Brain microvascular endothelial cell (primary cell): ENCODE measurements around the gene ARMC9.

ENCODE experiments used
- DNase-seq: peaks from one replicate; pipeline ENCODE4 v3.0.0-alpha.2; 2020
- H3K27ac ChIP-seq: fragments of 250-450 bp; sonication (Bioruptor Pico); 2 replicates; pipeline ENCODE4 v1.5.1; 2020; ENCODE audit warnings: mild to moderate bottlenecking, moderate library complexity
- H3K27me3 ChIP-seq: fragments of 250-450 bp; sonication (Bioruptor Pico); replicated peaks from 2 replicates; pipeline ENCODE4 v1.5.1; 2020; ENCODE audit warnings: mild to moderate bottlenecking
- H3K36me3 ChIP-seq: fragments of 250-450 bp; sonication (Bioruptor Pico); replicated peaks from 2 replicates; pipeline ENCODE4 v1.5.1; 2020; ENCODE audit warnings: mild to moderate bottlenecking
- H3K4me3 ChIP-seq: 2 replicates; pipeline ENCODE4 v1.5.1; 2011; ENCODE audit warnings: low read depth, mild to moderate bottlenecking, control low read depth, low read length, moderate library complexity
- CTCF ChIP-seq: IDR thresholded peaks from 2 replicates; pipeline ENCODE4 v1.5.1; 2011; ENCODE audit warnings: low read depth, mild to moderate bottlenecking, moderate library complexity, low read length, control low read depth, inconsistent platforms; ENCODE audit errors: missing control alignments
- in situ Hi-C: cut with HindIII; loops from 2 replicates; pipeline ENCODE4 v1.10.0; 2017; ENCODE audit warnings: low sequenced_read_pairs, low pct_ligation_motif_present

ARMC9 gene

GRCh38 chr2:231330311-231330710 lies 131.9 kb downstream of the ARMC9 start:
- in situ Hi-C loops, result no loop called here

GRCh38 chr2:231331533-231331932 lies 133.1 kb downstream of the ARMC9 start:
- DNase-seq, result no peak
- no peaks in the 10 kb centered on the region for H3K27me3 ChIP-seq
- no peak for TF ChIP-seq CTCF
- no peak overlapping the region for H3K4me3 ChIP-seq
- peaks cover 29% of the 10 kb centered on the region for H3K36me3 ChIP-seq
- H3K27ac ChIP-seq, result no peak overlapping the region
- in situ Hi-C loops, result no loop called here

More at GRCh38 chr2:231330311-231330710, 131.9 kb downstream of the ARMC9 start:
- no peak for DNase-seq
- Histone ChIP-seq H3K27ac (no peak overlapping the region), H3K4me3 (no peak overlapping the region), H3K36me3 (peaks cover 27% of the 10 kb centered on the region), H3K27me3 (no peaks in the 10 kb centered on the region)
- TF ChIP-seq CTCF, result no peak

- no peak overlapping the region for H3K4me3 ChIP-seq
- H3K27me3 ChIP-seq, result no peaks in the 10 kb centered on the region
- in situ Hi-C loops, result no loop called here
- DNase-seq, result no peak
- peaks cover 29% of the 10 kb centered on the region for H3K36me3 ChIP-seq
- TF ChIP-seq CTCF, result no peak
- no peak overlapping the region for H3K27ac ChIP-seq
Measured at GRCh38 chr2:231332388-231332787, 134.0 kb downstream of the ARMC9 start.

- H3K36me3 ChIP-seq, result peaks cover 29% of the 10 kb centered on the region
- no peak for DNase-seq
- H3K4me3 ChIP-seq, result no peak overlapping the region
- no peak overlapping the region for H3K27ac ChIP-seq
- no peaks in the 10 kb centered on the region for H3K27me3 ChIP-seq
- no peak for TF ChIP-seq CTCF
- in situ Hi-C loops, result no loop called here
Measured at GRCh38 chr2:231332872-231333500, 134.6 kb downstream of the ARMC9 start.

- Histone ChIP-seq H3K36me3 (peaks cover 29% of the 10 kb centered on the region), H3K27ac (no peak overlapping the region), H3K27me3 (no peaks in the 10 kb centered on the region), H3K4me3 (no peak overlapping the region)
- in situ Hi-C loops, result no loop called here
- TF ChIP-seq CTCF, result no peak
- no peak for DNase-seq
Measured at GRCh38 chr2:231334179-231334930, 135.9 kb downstream of the ARMC9 start.

- H3K27ac ChIP-seq, result no peak overlapping the region
- DNase-seq, result no peak
- in situ Hi-C loops, result no loop called here
- TF ChIP-seq CTCF, result no peak
- H3K27me3 ChIP-seq, result no peaks in the 10 kb centered on the region
- H3K4me3 ChIP-seq, result no peak overlapping the region
- H3K36me3 ChIP-seq, result peaks cover 31% of the 10 kb centered on the region
Measured at GRCh38 chr2:231334981-231335380, 136.6 kb downstream of the ARMC9 start.
